CD1c-positive myeloid dendritic cell (primary cell): ENCODE measurements around the gene FZD4.
"Not testable (repeated sequence)": the region's sequence is repeated elsewhere in the genome, so short reads cannot be mapped to it uniquely, and the experiment has no call there.

Experiments
- DNase-seq: peaks from one replicate; pipeline ENCODE4 v3.0.0-alpha.2; 2016; ENCODE audit errors: extremely low spot score

The FZD4 gene

DNA sequence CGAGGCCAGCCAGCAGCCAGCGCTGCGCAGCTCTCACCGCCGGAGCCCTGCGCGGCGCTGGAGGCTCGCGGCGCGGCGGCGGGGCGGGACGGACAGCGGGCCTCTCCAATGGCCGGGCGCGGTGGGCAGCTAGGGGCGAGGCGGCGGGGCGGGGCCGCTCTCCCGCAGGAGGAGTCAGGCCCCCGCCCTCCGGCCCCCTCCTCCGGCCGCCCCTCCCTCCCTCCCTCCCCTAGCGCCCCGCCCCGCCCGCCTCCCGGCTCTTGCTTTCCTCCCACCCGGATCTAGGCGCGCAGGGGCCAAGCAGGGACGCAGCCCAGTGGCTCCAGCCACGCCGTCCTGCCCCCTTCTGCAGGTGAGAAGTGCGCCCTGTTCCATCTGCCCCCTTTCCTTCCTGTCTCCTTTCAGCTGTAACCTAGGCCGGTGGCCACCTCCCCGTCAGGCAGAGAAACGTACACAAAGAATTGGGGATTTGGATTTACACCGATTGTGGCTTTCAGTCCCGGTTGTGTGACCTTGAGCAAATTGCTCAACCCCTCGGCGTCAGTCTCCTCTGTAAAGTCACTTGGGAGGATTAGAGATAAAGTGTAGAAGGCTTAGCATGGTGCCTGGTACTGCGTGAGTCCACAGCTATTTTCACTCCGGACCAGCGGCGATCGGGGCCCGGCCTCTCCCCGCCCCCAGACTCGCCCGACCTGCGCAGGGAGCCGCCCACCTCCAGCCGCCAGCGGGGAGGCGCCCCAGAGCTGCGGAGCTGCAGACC lies at the start of gene FZD4:
FZD4 (minus strand) TSS at position 35 of the 760 bp plus-strand sequence. CDS start 310 bp downstream, outside the sequence.
- peak; percentile 79 for DNase-seq

DNA sequence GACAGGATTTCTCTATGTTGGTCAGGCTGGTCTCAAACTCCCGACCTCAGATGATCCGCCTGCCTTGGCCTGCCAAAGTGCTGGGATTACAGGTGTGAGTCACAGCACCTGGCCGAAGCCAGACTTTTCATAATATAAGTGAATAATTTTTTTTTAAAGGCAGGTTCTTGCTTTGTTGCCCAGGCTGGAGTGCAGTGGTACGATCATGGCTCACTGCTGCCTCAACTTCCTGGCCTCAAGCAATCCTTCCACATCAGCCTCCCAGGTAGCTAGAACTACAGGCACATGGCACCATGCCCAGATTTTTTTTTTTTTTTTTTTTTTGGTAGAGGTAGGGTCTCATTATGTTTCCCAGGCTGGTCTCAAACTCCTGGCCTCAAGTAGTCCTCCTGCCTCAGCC lies 49.1 kb upstream of the FZD4 start:
- not testable (repeated sequence) for DNase-seq

DNA sequence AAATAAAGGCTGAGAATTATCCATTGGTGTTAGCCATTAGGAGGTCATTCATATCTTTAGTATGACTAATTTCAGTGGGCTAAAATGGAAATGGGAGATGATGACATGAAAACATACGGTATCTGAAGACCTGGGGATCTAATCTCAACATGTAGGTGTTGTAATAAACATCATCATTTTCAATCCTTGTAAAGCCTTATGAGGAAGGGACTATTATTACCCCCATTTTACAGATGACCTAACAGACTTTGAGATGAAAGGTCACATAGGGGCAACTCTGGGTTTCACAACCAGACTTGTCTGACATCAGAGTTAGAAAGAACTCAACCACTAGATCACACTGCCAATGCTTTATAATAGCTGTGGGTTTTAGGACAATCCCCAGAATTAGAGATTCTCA lies 47.7 kb upstream of the FZD4 start:
- peak; percentile 3 for DNase-seq

DNA sequence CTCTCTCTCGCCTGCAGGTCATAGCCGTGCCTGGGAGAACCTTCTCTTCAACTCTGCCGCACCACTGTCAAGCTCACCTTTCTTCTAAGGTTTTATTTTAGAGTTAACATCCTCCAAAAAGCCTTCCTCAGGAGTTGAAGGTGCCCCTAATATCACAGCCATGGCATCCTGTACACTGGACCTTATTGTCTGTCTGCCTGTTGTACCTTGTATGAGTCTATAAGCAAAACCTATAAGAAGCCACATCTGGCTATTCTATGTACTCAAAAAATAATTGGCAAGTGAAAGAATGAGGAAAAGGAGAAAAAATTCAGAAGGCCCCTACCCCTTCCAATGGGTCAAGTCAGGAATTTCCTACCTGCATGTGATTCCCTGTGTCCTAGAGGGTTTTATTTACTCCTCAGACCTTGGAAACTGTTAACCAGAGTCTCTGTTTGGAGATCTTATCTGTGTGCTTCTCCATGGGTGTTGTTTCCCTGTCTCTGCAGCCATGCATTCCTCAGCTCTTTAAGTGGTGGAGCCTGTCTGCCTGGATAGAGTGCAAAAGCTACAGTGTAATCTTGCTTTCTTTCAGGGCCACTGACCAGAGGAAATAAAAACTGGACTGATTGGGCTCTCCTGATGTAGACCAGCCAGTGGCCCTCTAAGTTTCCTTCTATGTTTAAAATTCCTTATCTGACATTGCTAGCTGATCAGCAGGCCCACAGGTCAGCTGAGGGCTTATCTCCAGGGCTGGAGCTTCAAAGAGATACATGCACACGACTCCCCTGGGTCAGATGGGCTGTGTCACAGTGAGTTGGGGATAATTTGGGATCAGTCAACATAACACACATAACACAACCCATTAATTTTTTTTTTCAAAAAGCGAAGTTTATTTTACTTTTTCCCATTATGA lies 44.9 kb upstream of the FZD4 start:
- DNase-seq = no peak

DNA sequence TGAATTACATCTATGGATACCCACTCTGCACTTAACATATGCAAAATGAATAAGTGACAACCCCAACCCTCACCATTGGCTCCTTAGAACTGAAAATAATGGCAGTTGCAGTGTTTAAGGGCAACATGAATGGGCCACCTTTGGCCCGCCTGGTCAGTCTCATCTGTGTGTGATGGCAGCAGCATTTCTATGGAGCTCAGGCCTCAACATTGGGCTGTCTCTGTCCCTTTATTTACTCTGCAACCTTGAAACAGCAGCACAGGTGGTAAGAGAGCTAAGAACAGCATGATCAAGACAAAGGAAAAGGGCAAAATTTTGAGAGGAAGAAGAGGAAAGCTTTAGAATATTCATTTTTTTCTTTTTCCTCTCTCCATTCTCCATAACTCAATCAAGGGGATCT lies 44.2 kb upstream of the FZD4 start:
- DNase-seq = no peak

DNA sequence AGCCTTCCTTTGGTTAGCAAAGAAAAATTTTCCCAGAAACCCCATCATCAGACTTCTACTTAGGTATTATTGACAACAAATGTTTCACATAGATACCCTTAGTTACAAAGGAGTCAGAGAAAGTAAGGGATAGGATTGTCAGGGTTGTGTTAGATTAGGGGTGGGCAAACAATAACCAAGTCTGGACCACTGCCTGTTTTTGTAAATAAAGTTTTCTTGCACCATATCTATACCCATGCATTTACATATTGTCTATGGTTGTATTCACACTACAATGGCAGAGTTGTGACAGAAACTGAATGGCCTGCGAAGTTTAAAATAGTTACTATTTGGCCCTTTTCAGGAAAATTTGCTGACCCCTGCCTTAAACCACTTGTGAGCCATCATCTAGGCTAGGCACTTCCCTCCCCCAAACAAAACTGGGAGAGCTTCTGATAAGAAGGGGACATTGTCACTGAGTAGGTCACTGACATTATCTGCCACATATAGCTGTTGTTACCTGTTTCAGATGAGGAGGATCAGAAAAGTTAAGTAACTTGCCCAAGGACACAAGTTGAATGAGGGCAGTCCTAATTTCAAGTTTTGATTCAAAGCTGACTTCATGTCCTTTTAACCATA lies 41.9 kb upstream of the FZD4 start:
- DNase-seq = no peak

DNA sequence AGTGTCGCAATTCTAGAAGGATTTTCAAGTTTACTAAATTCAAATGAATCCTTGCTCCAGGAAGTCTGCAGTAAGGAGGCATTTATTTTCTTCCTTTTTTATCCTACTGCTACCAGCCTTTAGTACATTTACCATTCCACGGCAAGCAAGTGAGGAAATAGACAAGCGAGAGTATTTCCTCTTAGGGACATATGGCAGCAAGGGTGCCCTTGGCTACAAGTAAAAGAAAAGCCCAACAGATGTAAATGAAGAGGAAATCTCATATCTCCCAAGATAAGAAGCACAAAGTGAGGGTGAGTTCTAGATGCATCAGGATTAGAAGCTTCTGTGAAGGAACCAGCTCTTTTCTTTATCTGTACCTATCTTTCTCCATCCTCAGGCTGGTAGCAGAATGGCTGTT lies 37.8 kb upstream of the FZD4 start:
- no peak for DNase-seq

DNA sequence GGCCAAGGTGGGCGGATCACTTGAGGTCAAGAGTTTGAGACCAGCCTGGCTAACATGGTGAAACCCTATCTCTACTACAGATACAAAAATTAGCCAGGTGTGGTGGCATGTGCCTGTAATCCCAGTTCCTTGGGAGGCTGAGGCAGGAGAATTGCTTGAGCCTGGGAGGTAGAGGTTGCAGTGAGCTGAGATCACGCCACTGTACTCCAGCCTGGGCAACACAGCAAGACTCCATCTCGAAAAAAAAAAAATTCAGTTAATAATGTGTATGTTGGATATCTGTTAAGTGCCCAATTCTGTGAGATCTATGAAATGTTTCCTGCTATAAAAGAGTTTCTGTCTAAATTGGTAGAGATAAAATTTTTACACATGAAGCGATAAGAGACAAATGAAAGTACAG lies 37.1 kb upstream of the FZD4 start:
- DNase-seq = not testable (repeated sequence)

DNA sequence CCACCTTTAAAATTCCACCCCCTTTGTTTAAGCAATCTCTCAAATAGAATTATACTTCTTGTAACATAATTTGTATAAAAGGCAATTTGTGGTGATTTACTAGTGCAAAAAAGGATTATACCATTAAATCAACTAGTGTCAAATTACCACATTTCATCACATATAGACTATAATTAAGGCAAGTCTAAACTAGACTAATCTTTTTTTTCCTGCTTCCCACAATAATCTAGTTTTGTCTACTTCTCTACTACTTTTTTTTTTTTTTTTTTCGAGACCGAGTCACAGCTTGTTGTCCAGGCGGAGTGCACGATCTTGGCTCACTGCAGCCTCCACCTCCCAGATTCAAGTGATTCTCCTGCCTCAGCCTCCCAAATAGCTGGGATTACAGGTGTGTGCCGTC lies 36.1 kb upstream of the FZD4 start:
- DNase-seq = no peak

DNA sequence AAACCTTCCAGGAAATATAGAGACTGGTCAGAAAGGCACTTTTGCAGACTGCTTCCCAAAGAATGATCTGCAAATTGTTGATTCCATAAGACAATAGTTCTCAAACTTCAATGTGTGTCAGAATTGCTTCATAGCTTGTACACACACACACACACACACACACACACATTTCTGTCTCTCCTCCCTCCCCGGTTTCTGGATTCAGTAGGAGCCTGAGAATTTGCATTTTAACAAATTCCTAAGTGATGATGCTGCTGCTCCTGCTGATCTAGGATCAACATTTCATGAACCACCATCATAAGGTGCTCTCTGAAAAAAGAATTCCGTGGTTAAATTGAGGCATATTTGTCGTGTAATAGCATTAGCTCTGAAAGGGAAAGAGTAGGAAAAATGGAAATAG lies 35.3 kb upstream of the FZD4 start:
- DNase-seq = no peak

DNA sequence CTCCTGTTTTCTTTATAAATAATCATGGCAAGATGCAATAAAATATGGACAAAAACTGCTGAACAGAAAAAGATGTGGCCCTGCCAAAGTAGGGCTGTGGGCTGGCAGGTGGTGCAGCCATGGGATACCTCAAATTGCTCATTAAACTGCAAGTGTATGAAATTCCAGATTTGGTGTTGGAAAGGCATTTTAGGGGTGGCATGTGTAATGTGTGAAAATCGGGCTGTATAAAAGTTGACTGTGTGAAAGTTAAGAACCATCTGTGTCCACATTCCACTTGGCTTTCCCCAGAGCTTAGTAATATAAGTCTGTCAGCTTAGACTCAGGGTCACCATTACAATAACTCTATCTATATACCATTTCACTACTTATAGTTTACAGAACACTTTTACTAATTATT lies 34.8 kb upstream of the FZD4 start:
- no peak for DNase-seq

DNA sequence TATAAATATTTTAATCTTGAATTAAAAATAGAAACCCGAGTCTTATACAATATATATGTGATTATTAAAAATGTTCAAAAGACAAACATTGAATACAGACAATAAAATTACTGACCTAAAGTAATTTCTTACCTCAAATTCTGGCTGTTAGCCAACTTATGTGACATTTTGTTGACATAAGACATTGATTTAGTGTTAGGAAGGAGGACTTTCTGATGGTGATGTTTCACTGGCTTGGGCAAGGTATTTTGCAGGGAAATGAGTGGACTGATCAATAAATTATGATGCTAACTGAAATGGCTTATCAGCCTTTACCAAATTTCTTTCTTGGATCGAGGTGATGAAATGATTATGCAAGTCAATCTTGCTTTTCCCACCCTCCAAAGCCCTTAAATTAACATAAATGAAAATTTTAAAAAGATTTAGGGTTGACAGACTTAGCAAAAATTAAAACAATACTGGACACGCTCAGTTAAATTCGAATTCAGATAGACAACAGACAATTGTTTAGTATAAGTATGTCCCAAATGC lies 33.2 kb upstream of the FZD4 start:
- DNase-seq = no peak

DNA sequence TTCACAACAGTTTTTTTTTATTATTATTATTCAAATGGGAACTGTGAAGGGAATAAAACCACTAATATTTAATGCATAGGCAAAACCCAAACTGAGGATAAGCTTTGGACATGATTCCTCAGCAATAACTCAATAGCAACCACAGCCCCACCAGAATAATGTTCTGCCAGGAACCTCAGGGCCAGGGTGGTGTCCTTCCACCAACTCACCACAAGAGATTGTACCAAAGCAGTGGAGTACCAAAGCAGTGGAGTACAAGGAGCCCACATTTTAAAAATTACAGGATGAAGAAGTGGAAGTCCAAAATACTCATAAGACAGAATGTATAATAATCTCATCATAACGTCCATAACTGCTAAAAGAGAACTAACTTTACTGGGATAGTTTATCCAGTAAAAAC lies 32.5 kb upstream of the FZD4 start:
- DNase-seq = no peak

DNA sequence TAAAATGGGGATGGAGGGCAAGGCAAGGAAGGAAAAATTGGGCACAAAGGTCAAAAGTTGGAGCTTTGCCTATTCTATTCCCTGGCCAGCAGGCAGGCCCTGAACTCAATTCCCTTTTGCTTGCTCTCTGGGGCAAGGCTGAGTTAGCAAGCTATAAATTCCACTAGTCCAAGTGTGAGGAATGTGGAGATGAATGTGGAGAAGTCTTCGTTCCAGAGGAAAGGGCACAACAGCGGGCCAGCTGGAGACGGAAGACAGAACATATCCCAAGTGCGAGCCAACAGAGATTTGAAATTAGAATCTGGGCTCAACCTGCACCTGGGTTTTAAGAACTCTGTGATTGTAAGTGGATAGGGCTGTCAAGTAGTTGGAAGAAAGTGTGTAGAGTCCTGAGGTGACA lies 29.5 kb upstream of the FZD4 start:
- DNase-seq = no peak

DNA sequence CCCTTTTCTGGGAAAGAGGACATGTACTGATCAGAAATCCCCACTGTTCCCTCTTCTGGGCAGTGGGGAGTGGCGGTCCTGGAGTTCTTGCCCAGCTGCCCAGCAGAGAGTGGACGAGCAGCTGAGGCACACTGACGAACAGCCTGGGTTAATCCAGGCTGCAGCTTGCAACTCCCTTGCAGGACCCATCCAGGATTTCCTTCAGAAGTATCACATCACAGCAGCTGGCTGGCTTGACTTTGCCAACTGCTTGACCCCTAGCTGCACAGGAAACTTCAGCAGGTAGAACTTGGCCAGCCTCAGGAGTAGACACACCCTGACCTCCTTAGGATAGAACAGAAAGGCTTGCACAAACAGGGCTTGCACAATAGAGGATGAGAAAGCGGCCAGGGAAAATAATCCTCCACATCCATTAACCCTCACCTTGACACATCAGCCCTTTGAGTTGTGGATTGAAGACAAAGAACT lies 27.9 kb upstream of the FZD4 start:
- DNase-seq = no peak

DNA sequence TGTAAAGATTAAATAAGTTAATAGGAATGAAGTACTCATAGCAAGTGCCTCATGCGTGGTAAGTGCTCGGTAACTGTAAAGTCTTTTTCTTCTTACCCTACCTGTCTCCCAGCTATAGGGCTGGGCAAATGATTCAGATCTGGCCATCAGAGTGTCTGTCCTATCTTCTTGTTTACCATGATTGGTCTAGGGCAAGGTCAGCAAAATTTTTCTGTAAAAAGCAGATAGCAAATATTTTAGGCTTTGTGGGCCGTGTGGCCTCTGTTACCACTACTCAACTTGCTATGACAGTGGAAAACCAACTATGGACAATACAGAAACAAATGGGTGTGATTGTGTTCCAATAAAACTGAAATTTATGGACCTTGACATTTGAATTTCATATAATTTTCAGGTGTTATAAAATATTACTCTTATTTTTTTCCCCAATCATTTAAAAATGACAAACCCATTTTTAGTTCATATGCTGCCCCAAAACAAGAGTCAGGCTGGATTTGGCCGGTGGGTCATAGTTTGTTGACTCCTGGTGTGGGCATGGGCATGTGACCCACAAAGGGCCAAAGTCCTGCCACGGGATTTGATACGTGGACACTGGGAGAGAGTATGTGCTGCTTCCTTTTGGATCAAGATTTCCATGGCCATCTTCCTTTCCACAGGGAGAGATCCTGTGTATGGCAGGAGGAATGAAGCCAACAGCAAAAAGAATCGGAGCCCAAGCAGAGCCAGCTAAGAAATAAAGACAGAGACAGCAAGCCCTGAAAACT lies 26.8 kb upstream of the FZD4 start:
- no peak for DNase-seq

DNA sequence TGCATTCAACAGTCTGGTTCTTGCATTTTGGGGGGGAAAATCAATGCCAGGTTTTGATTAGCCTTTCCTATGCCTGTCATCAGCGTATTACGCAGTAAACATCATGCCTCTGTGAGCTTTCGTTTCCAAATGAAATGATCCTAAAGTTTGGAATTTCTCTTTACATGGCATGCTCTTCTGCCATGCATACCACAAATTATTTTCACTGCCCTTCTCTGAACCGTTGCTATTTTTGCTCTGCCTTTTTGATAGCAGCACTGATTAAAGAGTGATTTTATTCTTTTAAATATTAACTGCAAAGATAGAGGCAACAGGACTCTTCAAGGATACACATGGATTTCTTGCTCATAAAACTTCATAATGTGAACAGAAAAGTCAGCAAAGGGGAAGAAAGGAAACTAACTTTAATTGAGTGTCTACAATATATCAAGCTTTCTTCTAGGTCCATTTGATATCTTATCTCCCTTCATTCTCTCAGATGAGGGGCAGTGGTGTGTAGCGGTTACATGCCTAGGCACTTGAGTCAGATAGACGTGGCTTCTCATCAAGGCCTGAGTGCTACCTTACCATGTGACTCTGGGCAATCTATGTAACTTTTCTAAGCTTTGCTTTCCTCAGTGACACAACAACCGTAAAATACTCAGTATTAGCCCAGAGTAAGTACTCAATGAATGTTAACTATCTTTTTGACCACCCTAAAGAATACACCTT lies 25.0 kb upstream of the FZD4 start:
- no peak for DNase-seq

DNA sequence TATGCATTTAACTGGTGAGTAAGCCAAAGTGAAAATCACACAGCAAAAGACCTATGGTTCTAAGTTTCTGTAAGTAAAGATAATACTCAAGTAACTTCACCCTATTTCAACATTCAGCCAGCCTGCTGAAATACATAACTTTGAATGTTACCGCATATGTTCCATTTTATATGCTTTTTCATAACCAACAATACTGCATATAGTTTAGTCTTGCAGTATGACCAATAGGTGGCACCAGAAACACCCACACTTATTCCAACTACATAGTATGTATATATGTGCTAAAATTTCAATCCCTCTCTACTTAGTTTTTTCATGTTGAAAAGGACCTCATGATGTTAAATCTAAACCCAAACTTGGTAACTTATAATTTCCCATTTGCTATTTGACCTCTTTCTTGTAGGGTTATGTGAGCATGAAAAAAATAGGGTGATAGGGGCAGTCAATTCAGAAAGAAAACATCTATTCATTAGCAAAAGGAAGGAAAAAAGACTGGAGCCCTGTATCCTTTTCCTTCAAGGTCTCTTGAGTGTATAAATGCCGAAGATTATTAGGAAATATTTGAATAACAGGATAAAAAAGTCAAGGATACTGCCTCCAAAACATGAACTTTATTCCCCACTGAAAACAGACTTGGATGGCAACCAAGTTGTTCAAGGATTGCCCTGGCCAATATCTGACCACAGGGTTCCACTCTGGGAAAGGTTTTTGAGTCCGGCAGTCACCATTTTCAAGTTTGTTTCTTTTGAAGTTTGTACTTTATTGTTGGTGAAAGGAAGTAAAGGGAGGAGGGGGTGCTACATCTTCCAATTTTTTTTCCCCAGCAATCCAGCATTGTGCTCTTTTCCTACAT lies 23.8 kb upstream of the FZD4 start:
- peak; percentile 37 for DNase-seq

DNA sequence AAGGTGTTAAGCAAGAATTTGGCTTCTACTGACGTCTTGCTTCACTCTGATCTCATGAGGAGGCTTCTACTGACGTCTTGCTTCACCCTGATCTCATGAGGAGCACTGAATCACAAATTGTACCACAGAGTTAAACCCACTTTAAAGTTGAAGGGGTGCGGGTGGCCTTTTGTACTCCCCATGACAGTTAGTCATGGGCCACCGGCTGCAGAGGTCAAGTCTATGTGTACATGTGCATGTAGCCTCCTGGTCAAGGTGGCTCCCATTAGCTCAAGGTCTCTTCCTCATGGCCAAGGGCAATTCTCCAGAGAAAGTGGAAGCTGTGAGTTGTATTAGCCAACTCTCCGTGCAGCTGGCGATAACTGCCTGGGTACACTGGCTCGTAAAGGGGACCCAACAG lies 23.1 kb upstream of the FZD4 start:
- peak; percentile 24 for DNase-seq
